GM12878 (cell line): ENCODE measurements around the gene CAND1. TPM values are rescaled to one million over a fixed set of nuclear protein-coding genes. Genes with fewer than 3 reads are reported as not detected.

Source experiments
- CREB1 ChIP-seq: IDR thresholded peaks from 2 replicates; pipeline ENCODE4 v1.6.1; 2012; ENCODE audit warnings: low read depth, mild to moderate bottlenecking, inconsistent platforms
- EGR1 ChIP-seq, 2 experiments: IDR thresholded peaks; 1 replicate in 1 of 2; 2 replicates in 1 of 2; pipeline ENCODE4 v1.6.1; 2011 to 2012; ENCODE audit warnings: low read depth in 2 of 2, low read length in 2 of 2, borderline replicate concordance in 1 of 2, mild to moderate bottlenecking in 1 of 2, moderate library complexity in 1 of 2
- ETV6 ChIP-seq, 2 experiments: fragments of 450-650 bp in 1 of 2; IDR thresholded peaks in 1 of 2; conservative IDR thresholded peaks in 1 of 2; 2 replicates each; pipeline ENCODE4 v1.6.1; 2014; ENCODE audit warnings: antibody characterized with exemption in 1 of 2, borderline replicate concordance in 1 of 2, low read depth in 1 of 2, mild to moderate bottlenecking in 1 of 2, moderate library complexity in 1 of 2
- IRF5 ChIP-seq: fragments of 450-650 bp; IDR thresholded peaks from 2 replicates; pipeline ENCODE4 v1.6.1; 2017; ENCODE audit warnings: borderline replicate concordance
- LARP7 ChIP-seq: fragments of 450-650 bp; IDR thresholded peaks from 2 replicates; pipeline ENCODE4 v1.6.1; 2017; ENCODE audit warnings: mild to moderate bottlenecking
- MEF2B ChIP-seq: fragments of 450-650 bp; IDR thresholded peaks from 2 replicates; pipeline ENCODE4 v1.6.1; 2018; ENCODE audit warnings: mild to moderate bottlenecking, moderate library complexity; ENCODE audit not compliant: partially characterized antibody, poor library complexity, severe bottlenecking
- MLLT1 ChIP-seq: fragments of 450-650 bp; IDR thresholded peaks from 2 replicates; pipeline ENCODE4 v1.6.1; 2016; ENCODE audit warnings: mild to moderate bottlenecking
- NKRF ChIP-seq: fragments of 450-650 bp; conservative IDR thresholded peaks from 2 replicates; pipeline ENCODE4 v1.6.1; 2017; ENCODE audit warnings: mild to moderate bottlenecking, moderate library complexity
- NR2F1 ChIP-seq: fragments of 450-650 bp; conservative IDR thresholded peaks from 2 replicates; pipeline ENCODE4 v1.6.1; 2017; ENCODE audit warnings: mild to moderate bottlenecking
- POLR2A ChIP-seq: IDR thresholded peaks from 2 replicates; pipeline ENCODE4 v1.6.1; 2011; ENCODE audit warnings: low read depth, mild to moderate bottlenecking, low read length
- POLR2AphosphoS5 ChIP-seq: IDR thresholded peaks from 2 replicates; pipeline ENCODE4 v1.6.1; 2011; ENCODE audit warnings: mild to moderate bottlenecking, low read length, inconsistent platforms
- SIX5 ChIP-seq: IDR thresholded peaks from 2 replicates; pipeline ENCODE4 v1.6.1; 2011; ENCODE audit warnings: mild to moderate bottlenecking, low read depth, low read length, moderate library complexity; ENCODE audit not compliant: severe bottlenecking
- SMAD1 ChIP-seq: fragments of 450-650 bp; IDR thresholded peaks from 2 replicates; pipeline ENCODE4 v1.6.1; 2018; ENCODE audit warnings: mild to moderate bottlenecking, low read depth; ENCODE audit not compliant: partially characterized antibody
- SMARCA5 ChIP-seq: fragments of 450-650 bp; IDR thresholded peaks from 2 replicates; pipeline ENCODE4 v1.6.1; 2017; ENCODE audit warnings: mild to moderate bottlenecking
- SP1 ChIP-seq: IDR thresholded peaks from one replicate; pipeline ENCODE4 v1.6.1; 2011; ENCODE audit warnings: low read depth, low read length
- SREBF2 ChIP-seq: IDR thresholded peaks from 2 replicates; pipeline ENCODE4 v1.6.1; 2012; ENCODE audit warnings: mild to moderate bottlenecking, low read length
- STAT3 ChIP-seq: IDR thresholded peaks from 2 replicates; pipeline ENCODE4 v1.6.1; 2011; ENCODE audit warnings: low read depth, low read length, improper control_type of control experiment
- polyA plus RNA-seq, 11 experiments: library from polyadenylated mRNA; depleted of rRNA in 4 of 11; unstranded in 6 of 11; stranded (reverse) in 5 of 11; fragments of >200 nt; fragmentation: Nextera tagmentation in 4 of 11; fragmentation: Illumina TruSeq in 1 of 11; extraction: Ambion mirVana in 4 of 11; extraction: Trizol in 1 of 11; gene quantifications; 1 replicate in 1 of 11; 2 replicates in 10 of 11; pipeline versions ENCODE4 v1.2.1 to v1.2.3, GENCODE V29; 2011 to 2016; ENCODE audit warnings: inconsistent platforms in 2 of 11, missing spikeins in 2 of 11, low read depth in 1 of 11
- total RNA-seq, 4 experiments: library from RNA; depleted of rRNA in 3 of 4; stranded (reverse); fragments of >200 nt in 3 of 4; fragmentation: Illumina TruSeq in 1 of 4; extraction: Trizol in 1 of 4; gene quantifications; 2 replicates each; pipeline versions ENCODE4 v1.2.1 to v1.2.3, GENCODE V29; 2013 to 2021
- TF ChIP-seq, protein P1 (sequence below): IDR thresholded peaks from 2 replicates; pipeline ENCODE4 v1.6.1; 2012; ENCODE audit warnings: improper control_type of control experiment, low read depth, low read length; ENCODE audit not compliant: insufficient replicate concordance
- TF ChIP-seq, protein P2 (sequence below): fragments of 450-650 bp; IDR thresholded peaks from 2 replicates; pipeline ENCODE4 v1.6.1; 2014; ENCODE audit warnings: mild to moderate bottlenecking

The CAND1 gene
- total and polyA plus RNA-seq, 10 of the 15 experiments (the other 5 are each of a cell fraction or from before 2014, with no cell fraction given): 34.5 to 213 (median 96.0) TPM

- TF ChIP-seq NKRF (peak; percentile 42; the same call in 1 of the 2 replicates), POLR2A (no peak), SMAD1 (no peak), SREBF2 (no peak), CREB1 (peak; percentile 61), MEF2B (no peak), MLLT1 (0 out of 2 replicates have a peak, but pooled peaks have one; percentile 61), NR2F1 (no peak), STAT3 (0 out of 2 replicates have a peak, but pooled peaks have one; percentile 3), ETV6 (conservative IDR thresholded peaks at IDR 0.05 in 1 of 2, IDR thresholded peaks at IDR 0.05 in 1 of 2; ENCODE audit: borderline replicate concordance in 1 of 2, low read depth in 1 of 2) (no peak), LARP7 (peak; percentile 70; the same call in 1 of the 2 replicates), POLR2AphosphoS5 (no peak; the same call in 1 of the 2 replicates), SMARCA5 (0 out of 2 replicates have a peak, but pooled peaks have one; percentile 32), EGR1 (IDR thresholded peaks at IDR 0.05; ENCODE audit: borderline replicate concordance in 1 of 2, low read depth in 2 of 2, low read length in 2 of 2) (no peak), SIX5 (peak; percentile 95), SP1 (peak; percentile 88), IRF5 (no peak)
- TF ChIP-seq, protein P1, sequence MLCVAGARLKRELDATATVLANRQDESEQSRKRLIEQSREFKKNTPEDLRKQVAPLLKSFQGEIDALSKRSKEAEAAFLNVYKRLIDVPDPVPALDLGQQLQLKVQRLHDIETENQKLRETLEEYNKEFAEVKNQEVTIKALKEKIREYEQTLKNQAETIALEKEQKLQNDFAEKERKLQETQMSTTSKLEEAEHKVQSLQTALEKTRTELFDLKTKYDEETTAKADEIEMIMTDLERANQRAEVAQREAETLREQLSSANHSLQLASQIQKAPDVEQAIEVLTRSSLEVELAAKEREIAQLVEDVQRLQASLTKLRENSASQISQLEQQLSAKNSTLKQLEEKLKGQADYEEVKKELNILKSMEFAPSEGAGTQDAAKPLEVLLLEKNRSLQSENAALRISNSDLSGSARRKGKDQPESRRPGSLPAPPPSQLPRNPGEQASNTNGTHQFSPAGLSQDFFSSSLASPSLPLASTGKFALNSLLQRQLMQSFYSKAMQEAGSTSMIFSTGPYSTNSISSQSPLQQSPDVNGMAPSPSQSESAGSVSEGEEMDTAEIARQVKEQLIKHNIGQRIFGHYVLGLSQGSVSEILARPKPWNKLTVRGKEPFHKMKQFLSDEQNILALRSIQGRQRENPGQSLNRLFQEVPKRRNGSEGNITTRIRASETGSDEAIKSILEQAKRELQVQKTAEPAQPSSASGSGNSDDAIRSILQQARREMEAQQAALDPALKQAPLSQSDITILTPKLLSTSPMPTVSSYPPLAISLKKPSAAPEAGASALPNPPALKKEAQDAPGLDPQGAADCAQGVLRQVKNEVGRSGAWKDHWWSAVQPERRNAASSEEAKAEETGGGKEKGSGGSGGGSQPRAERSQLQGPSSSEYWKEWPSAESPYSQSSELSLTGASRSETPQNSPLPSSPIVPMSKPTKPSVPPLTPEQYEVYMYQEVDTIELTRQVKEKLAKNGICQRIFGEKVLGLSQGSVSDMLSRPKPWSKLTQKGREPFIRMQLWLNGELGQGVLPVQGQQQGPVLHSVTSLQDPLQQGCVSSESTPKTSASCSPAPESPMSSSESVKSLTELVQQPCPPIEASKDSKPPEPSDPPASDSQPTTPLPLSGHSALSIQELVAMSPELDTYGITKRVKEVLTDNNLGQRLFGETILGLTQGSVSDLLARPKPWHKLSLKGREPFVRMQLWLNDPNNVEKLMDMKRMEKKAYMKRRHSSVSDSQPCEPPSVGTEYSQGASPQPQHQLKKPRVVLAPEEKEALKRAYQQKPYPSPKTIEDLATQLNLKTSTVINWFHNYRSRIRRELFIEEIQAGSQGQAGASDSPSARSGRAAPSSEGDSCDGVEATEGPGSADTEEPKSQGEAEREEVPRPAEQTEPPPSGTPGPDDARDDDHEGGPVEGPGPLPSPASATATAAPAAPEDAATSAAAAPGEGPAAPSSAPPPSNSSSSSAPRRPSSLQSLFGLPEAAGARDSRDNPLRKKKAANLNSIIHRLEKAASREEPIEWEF: peak; percentile 14
- TF ChIP-seq, protein P2, sequence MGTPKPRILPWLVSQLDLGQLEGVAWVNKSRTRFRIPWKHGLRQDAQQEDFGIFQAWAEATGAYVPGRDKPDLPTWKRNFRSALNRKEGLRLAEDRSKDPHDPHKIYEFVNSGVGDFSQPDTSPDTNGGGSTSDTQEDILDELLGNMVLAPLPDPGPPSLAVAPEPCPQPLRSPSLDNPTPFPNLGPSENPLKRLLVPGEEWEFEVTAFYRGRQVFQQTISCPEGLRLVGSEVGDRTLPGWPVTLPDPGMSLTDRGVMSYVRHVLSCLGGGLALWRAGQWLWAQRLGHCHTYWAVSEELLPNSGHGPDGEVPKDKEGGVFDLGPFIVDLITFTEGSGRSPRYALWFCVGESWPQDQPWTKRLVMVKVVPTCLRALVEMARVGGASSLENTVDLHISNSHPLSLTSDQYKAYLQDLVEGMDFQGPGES: no peak; the same call in 1 of the 2 replicates
Measured at GRCh38 chr12:67268335-67268895, 743 bp upstream of the CAND1 start (continued).
